Lower leg skin (tissue), 3 donors: Measurements from ENCODE around the gene KRT2.

Source experiments
- CTCF ChIP-seq, 3 donors: fragments of 450-650 bp; IDR thresholded peaks; one replicate each; pipeline ENCODE4 v1.5.1; 2016; ENCODE audit warnings: antibody characterized with exemption in 3 of 3, mild to moderate bottlenecking in 3 of 3, moderate library complexity in 2 of 3
- POLR2A ChIP-seq, 2 donors: fragments of 450-650 bp; IDR thresholded peaks; one replicate each; pipeline ENCODE4 v1.6.1; 2016 to 2017; ENCODE audit warnings: antibody characterized with exemption in 2 of 2, mild to moderate bottlenecking in 1 of 2, moderate library complexity in 1 of 2

GRCh38 chr12:52618216-52618615, 33.8 kb downstream of the KRT2 start, which contains the start of gene KRT73:
- TF ChIP-seq CTCF (IDR thresholded peaks at IDR 0.05) (no peak), POLR2A (IDR thresholded peaks at IDR 0.05) (no peak)
